Activated T-cell treated with anti-CD3 and anti-CD28 coated beads for 1 hour (primary cell): ENCODE results near the gene MYL1.

Source experiments
- DNase-seq: peaks from one replicate; pipeline ENCODE4 v3.0.0-alpha.2; 2020; ENCODE audit warnings: low read depth

Gene MYL1

GRCh38 chr2:210267698-210268097 lies 47.3 kb downstream of the MYL1 start:
- no peak for DNase-seq

GRCh38 chr2:210264282-210264681 lies 50.7 kb downstream of the MYL1 start:
- DNase-seq: no peak

GRCh38 chr2:210263841-210264240 lies 51.1 kb downstream of the MYL1 start:
- DNase-seq: no peak

GRCh38 chr2:210262036-210262435 lies 52.9 kb downstream of the MYL1 start:
- DNase-seq: no peak

GRCh38 chr2:210259687-210260086 lies 55.3 kb downstream of the MYL1 start:
- no peak for DNase-seq

- no peak for DNase-seq
Measured at GRCh38 chr2:210252699-210253606, 62.0 kb downstream of the MYL1 start.

- no peak for DNase-seq
Measured at GRCh38 chr2:210250622-210251021, 64.4 kb downstream of the MYL1 start.
